Transverse colon (tissue), 4 donors: ENCODE results near the gene CIAO3.

Experiments
- POLR2A ChIP-seq: fragments of 450-650 bp; IDR thresholded peaks from one replicate; pipeline ENCODE4 v1.6.1; 2016; ENCODE audit warnings: antibody characterized with exemption, mild to moderate bottlenecking, moderate library complexity
- POLR2AphosphoS5 ChIP-seq, 3 donors: sonication (generic); formaldehyde crosslinking; IDR thresholded peaks; one replicate each; pipeline ENCODE4 v1.6.1; 2016; ENCODE audit warnings: antibody characterized with exemption in 3 of 3
- TF ChIP-seq, protein P1 (sequence below), 5 experiments: fragments of 200-600 bp in 3 of 5; fragments of 450-650 bp in 2 of 5; sonication (generic) in 3 of 5; IDR thresholded peaks; 1 replicate in 2 of 5; 2 replicates in 3 of 5; pipeline ENCODE4 v1.5.1; 2016 to 2017; ENCODE audit warnings: antibody characterized with exemption in 5 of 5, inconsistent platforms in 3 of 5, mild to moderate bottlenecking in 2 of 5, moderate library complexity in 1 of 5

DNA sequence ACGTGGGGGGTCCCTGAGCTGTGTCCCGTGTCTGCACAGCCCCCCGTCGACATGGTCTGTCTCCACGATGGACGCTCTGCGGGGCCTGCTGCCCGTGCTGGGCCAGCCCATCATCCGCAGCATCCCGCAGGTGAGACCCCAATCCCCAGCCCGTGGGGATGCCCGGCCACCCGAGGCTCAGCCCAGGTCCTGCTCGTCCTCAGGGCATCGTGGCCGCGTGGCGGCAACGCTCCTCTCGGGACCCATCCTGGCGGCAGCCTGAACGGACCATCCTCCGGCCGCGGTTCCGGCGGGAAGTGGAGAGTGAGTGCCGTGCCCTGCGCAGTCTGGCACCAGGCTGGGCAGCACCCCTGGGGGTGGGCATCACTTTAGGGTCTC lies 24.7 kb upstream of the CIAO3 start:
- TF ChIP-seq, protein P1, sequence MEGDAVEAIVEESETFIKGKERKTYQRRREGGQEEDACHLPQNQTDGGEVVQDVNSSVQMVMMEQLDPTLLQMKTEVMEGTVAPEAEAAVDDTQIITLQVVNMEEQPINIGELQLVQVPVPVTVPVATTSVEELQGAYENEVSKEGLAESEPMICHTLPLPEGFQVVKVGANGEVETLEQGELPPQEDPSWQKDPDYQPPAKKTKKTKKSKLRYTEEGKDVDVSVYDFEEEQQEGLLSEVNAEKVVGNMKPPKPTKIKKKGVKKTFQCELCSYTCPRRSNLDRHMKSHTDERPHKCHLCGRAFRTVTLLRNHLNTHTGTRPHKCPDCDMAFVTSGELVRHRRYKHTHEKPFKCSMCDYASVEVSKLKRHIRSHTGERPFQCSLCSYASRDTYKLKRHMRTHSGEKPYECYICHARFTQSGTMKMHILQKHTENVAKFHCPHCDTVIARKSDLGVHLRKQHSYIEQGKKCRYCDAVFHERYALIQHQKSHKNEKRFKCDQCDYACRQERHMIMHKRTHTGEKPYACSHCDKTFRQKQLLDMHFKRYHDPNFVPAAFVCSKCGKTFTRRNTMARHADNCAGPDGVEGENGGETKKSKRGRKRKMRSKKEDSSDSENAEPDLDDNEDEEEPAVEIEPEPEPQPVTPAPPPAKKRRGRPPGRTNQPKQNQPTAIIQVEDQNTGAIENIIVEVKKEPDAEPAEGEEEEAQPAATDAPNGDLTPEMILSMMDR (IDR thresholded peaks at IDR 0.05): no peak
- no peak for TF ChIP-seq POLR2A
- TF ChIP-seq POLR2AphosphoS5 (IDR thresholded peaks at IDR 0.05): no peak
